Measurements from ENCODE around the gene ATP8A2. TPM values are rescaled to one million over a fixed set of nuclear protein-coding genes. Genes with fewer than 3 reads are reported as not detected.

The ATP8A2 gene
- total RNA-seq, 2 experiments from 2014 or later, result 1.1 to 1.2 TPM

- H3K36me3 Mint-ChIP-seq (ENCODE audit: low read depth), result peaks cover 16% of the 10 kb centered on the region
- no peak for DNase-seq
- peaks cover 2% of the 10 kb centered on the region for H3K27me3 Mint-ChIP-seq (ENCODE audit: low read depth)
- H3K4me3 Mint-ChIP-seq, result no peak overlapping the region
- ChIA-PET POLR2A (interaction anchor here (0.7 kb wide), 1 partner anchor 158 kb away, joined by 5 read pairs; no protein-coding TSS in a partner anchor), CTCF (interaction anchor here (0.8 to 0.9 kb wide), 2 partner anchors 18 to 22 kb away, joined by 3 read pairs; no protein-coding TSS in a partner anchor)
- H3K9me3 Mint-ChIP-seq (ENCODE audit: insufficient read depth), result no peaks in the 10 kb centered on the region
- no peak for ATAC-seq
- H3K4me1 Mint-ChIP-seq (ENCODE audit: low read depth), result peaks cover 17% of the 10 kb centered on the region
- no peak overlapping the region for H3K27ac Mint-ChIP-seq
Observed at GRCh38 chr13:26019251-26019650, 647.5 kb downstream of the ATP8A2 start.

GRCh38 chr13:26019881-26020870 lies 648.4 kb downstream of the ATP8A2 start:
- ATAC-seq (no peak), DNase-seq (no peak)
- no peak overlapping the region for H3K27ac Mint-ChIP-seq
- H3K36me3 Mint-ChIP-seq (ENCODE audit: low read depth), result peaks cover 14% of the 10 kb centered on the region
- no peak overlapping the region for H3K4me3 Mint-ChIP-seq
- H3K9me3 Mint-ChIP-seq (ENCODE audit: insufficient read depth), result no peaks in the 10 kb centered on the region
- H3K4me1 Mint-ChIP-seq (ENCODE audit: low read depth), result peaks cover 17% of the 10 kb centered on the region
- CTCF ChIA-PET, result interaction anchor here (0.8 kb wide), 1 partner anchor 17 kb away, joined by 3 read pairs; no protein-coding TSS in a partner anchor
- H3K27me3 Mint-ChIP-seq (ENCODE audit: low read depth), result peaks cover 6% of the 10 kb centered on the region
- POLR2A ChIA-PET, result no interaction called here

- no peaks in the 10 kb centered on the region for H3K9me3 Mint-ChIP-seq (ENCODE audit: insufficient read depth)
- H3K36me3 Mint-ChIP-seq (ENCODE audit: low read depth), result peaks cover 14% of the 10 kb centered on the region
- peaks cover 16% of the 10 kb centered on the region for H3K4me1 Mint-ChIP-seq (ENCODE audit: low read depth)
- no peak overlapping the region for H3K27ac Mint-ChIP-seq
- peaks cover 10% of the 10 kb centered on the region for H3K27me3 Mint-ChIP-seq (ENCODE audit: low read depth)
- ChIA-PET POLR2A (no interaction called here), CTCF (no interaction called here)
- no peak for DNase-seq
- ATAC-seq, result no peak
- H3K4me3 Mint-ChIP-seq, result no peak overlapping the region
Observed at GRCh38 chr13:26020891-26021290, 649.1 kb downstream of the ATP8A2 start.

- ATAC-seq (no peak), DNase-seq (no peak)
- H3K27ac Mint-ChIP-seq, result no peak overlapping the region
- CTCF ChIA-PET, result no interaction called here
- peaks cover 16% of the 10 kb centered on the region for H3K4me1 Mint-ChIP-seq (ENCODE audit: low read depth)
- POLR2A ChIA-PET, result no interaction called here
- H3K4me3 Mint-ChIP-seq, result no peak overlapping the region
- H3K27me3 Mint-ChIP-seq (ENCODE audit: low read depth), result peaks cover 10% of the 10 kb centered on the region
- H3K36me3 Mint-ChIP-seq (ENCODE audit: low read depth), result peaks cover 14% of the 10 kb centered on the region
- no peaks in the 10 kb centered on the region for H3K9me3 Mint-ChIP-seq (ENCODE audit: insufficient read depth)
Observed at GRCh38 chr13:26021516-26021915, 649.7 kb downstream of the ATP8A2 start.

- peaks cover 15% of the 10 kb centered on the region for H3K4me1 Mint-ChIP-seq (ENCODE audit: low read depth)
- H3K9me3 Mint-ChIP-seq (ENCODE audit: insufficient read depth), result no peaks in the 10 kb centered on the region
- H3K27ac Mint-ChIP-seq, result no peak overlapping the region
- no peak overlapping the region for H3K4me3 Mint-ChIP-seq
- CTCF ChIA-PET, result no interaction called here
- POLR2A ChIA-PET, result no interaction called here
- DNase-seq (no peak), ATAC-seq (no peak)
- H3K27me3 Mint-ChIP-seq (ENCODE audit: low read depth), result peaks cover 10% of the 10 kb centered on the region
- H3K36me3 Mint-ChIP-seq (ENCODE audit: low read depth), result peaks cover 14% of the 10 kb centered on the region
Observed at GRCh38 chr13:26021956-26022355, 650.2 kb downstream of the ATP8A2 start.

GRCh38 chr13:26022538-26023292 lies 650.9 kb downstream of the ATP8A2 start:
- peaks cover 14% of the 10 kb centered on the region for H3K36me3 Mint-ChIP-seq (ENCODE audit: low read depth)

GRCh38 chr13:26024558-26024957 lies 652.8 kb downstream of the ATP8A2 start:
- CTCF ChIA-PET, result no interaction called here
- peaks cover 2% of the 10 kb centered on the region for H3K4me1 Mint-ChIP-seq (ENCODE audit: low read depth)
- DNase-seq (no peak), ATAC-seq (no peak)
- peaks cover 10% of the 10 kb centered on the region for H3K27me3 Mint-ChIP-seq (ENCODE audit: low read depth)
- no peak overlapping the region for H3K27ac Mint-ChIP-seq
- H3K4me3 Mint-ChIP-seq, result no peak overlapping the region
- H3K36me3 Mint-ChIP-seq (ENCODE audit: low read depth), result peaks cover 14% of the 10 kb centered on the region
- no peaks in the 10 kb centered on the region for H3K9me3 Mint-ChIP-seq (ENCODE audit: insufficient read depth)
- POLR2A ChIA-PET, result no interaction called here

More at GRCh38 chr13:26022538-26023292, 650.9 kb downstream of the ATP8A2 start:
- Mint-ChIP-seq H3K27me3 (ENCODE audit: low read depth) (peaks cover 10% of the 10 kb centered on the region), H3K9me3 (ENCODE audit: insufficient read depth) (no peaks in the 10 kb centered on the region), H3K27ac (no peak overlapping the region), H3K4me3 (no peak overlapping the region), H3K4me1 (ENCODE audit: low read depth) (peaks cover 8% of the 10 kb centered on the region)
- DNase-seq, result no peak
- ChIA-PET CTCF (no interaction called here), POLR2A (no interaction called here)
- no peak for ATAC-seq

GRCh38 chr13:26025196-26025595 lies 653.4 kb downstream of the ATP8A2 start:
- Mint-ChIP-seq H3K36me3 (ENCODE audit: low read depth) (peaks cover 8% of the 10 kb centered on the region), H3K27me3 (ENCODE audit: low read depth) (peaks cover 10% of the 10 kb centered on the region), H3K9me3 (ENCODE audit: insufficient read depth) (no peaks in the 10 kb centered on the region), H3K4me3 (no peak overlapping the region), H3K27ac (no peak overlapping the region), H3K4me1 (ENCODE audit: low read depth) (no peaks in the 10 kb centered on the region)
- DNase-seq (no peak), ATAC-seq (no peak)
- POLR2A ChIA-PET, result no interaction called here
- CTCF ChIA-PET, result no interaction called here

GRCh38 chr13:26025771-26026170 lies 654.0 kb downstream of the ATP8A2 start:
- ChIA-PET CTCF (no interaction called here), POLR2A (no interaction called here)
- Mint-ChIP-seq H3K36me3 (ENCODE audit: low read depth) (peaks cover 2% of the 10 kb centered on the region), H3K9me3 (ENCODE audit: insufficient read depth) (no peaks in the 10 kb centered on the region), H3K4me1 (ENCODE audit: low read depth) (no peaks in the 10 kb centered on the region), H3K27ac (no peak overlapping the region), H3K27me3 (ENCODE audit: low read depth) (peaks cover 10% of the 10 kb centered on the region), H3K4me3 (no peak overlapping the region)
- ATAC-seq (no peak), DNase-seq (no peak)

- no peaks in the 10 kb centered on the region for H3K36me3 Mint-ChIP-seq (ENCODE audit: low read depth)
- ATAC-seq (no peak), DNase-seq (no peak)
- H3K4me1 Mint-ChIP-seq (ENCODE audit: low read depth), result no peaks in the 10 kb centered on the region
- no peaks in the 10 kb centered on the region for H3K9me3 Mint-ChIP-seq (ENCODE audit: insufficient read depth)
- no peak overlapping the region for H3K27ac Mint-ChIP-seq
- H3K27me3 Mint-ChIP-seq (ENCODE audit: low read depth), result peaks cover 10% of the 10 kb centered on the region
- ChIA-PET POLR2A (no interaction called here), CTCF (no interaction called here)
- no peak overlapping the region for H3K4me3 Mint-ChIP-seq
Observed at GRCh38 chr13:26026211-26026610, 654.4 kb downstream of the ATP8A2 start.

- H3K4me3 Mint-ChIP-seq, result no peak overlapping the region
- no peak for DNase-seq
- H3K9me3 Mint-ChIP-seq (ENCODE audit: insufficient read depth), result no peaks in the 10 kb centered on the region
- H3K36me3 Mint-ChIP-seq (ENCODE audit: low read depth), result no peaks in the 10 kb centered on the region
- ChIA-PET CTCF (no interaction called here), POLR2A (interaction anchor here (0.6 kb wide), 1 partner anchor 519 kb away, joined by 3 read pairs; no protein-coding TSS in a partner anchor)
- no peaks in the 10 kb centered on the region for H3K4me1 Mint-ChIP-seq (ENCODE audit: low read depth)
- no peak overlapping the region for H3K27ac Mint-ChIP-seq
- H3K27me3 Mint-ChIP-seq (ENCODE audit: low read depth), result peaks cover 8% of the 10 kb centered on the region
- no peak for ATAC-seq
Observed at GRCh38 chr13:26029581-26030136, 657.9 kb downstream of the ATP8A2 start.

GRCh38 chr13:26030331-26030730 lies 658.6 kb downstream of the ATP8A2 start:
- Mint-ChIP-seq H3K4me3 (no peak overlapping the region), H3K9me3 (ENCODE audit: insufficient read depth) (no peaks in the 10 kb centered on the region), H3K36me3 (ENCODE audit: low read depth) (no peaks in the 10 kb centered on the region), H3K4me1 (ENCODE audit: low read depth) (no peaks in the 10 kb centered on the region), H3K27ac (no peak overlapping the region), H3K27me3 (ENCODE audit: low read depth) (peaks cover 4% of the 10 kb centered on the region)
- DNase-seq (no peak), ATAC-seq (no peak)
- CTCF ChIA-PET, result no interaction called here
- POLR2A ChIA-PET, result interaction anchor here (0.6 kb wide), 1 partner anchor 518 kb away, joined by 3 read pairs; no protein-coding TSS in a partner anchor

Measured in activated CD8-positive, alpha-beta T cell treated with anti-CD3 and anti-CD28 coated beads, Interleukin-2, amount 10 ng/mL, durations not matched to agents 7 days and 5 days (primary cell).